ENCODE results near the gene CEP112. TPM values are rescaled to one million over a fixed set of nuclear protein-coding genes. Genes with fewer than 3 reads are reported as not detected.

Gene CEP112
- total and polyA plus RNA-seq, 10 of the 15 experiments (the other 5 are each of a cell fraction or from before 2014, with no cell fraction given): 0.11 to 3.8 (median 0.32) TPM; not detected in 1

- TF ChIP-seq, protein P1, sequence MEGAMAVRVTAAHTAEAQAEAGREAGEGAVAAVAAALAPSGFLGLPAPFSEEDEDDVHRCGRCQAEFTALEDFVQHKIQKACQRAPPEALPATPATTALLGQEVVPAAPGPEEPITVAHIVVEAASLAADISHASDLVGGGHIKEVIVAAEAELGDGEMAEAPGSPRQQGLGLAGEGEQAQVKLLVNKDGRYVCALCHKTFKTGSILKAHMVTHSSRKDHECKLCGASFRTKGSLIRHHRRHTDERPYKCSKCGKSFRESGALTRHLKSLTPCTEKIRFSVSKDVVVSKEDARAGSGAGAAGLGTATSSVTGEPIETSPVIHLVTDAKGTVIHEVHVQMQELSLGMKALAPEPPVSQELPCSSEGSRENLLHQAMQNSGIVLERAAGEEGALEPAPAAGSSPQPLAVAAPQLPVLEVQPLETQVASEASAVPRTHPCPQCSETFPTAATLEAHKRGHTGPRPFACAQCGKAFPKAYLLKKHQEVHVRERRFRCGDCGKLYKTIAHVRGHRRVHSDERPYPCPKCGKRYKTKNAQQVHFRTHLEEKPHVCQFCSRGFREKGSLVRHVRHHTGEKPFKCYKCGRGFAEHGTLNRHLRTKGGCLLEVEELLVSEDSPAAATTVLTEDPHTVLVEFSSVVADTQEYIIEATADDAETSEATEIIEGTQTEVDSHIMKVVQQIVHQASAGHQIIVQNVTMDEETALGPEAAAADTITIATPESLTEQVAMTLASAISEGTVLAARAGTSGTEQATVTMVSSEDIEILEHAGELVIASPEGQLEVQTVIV (IDR thresholded peaks at IDR 0.05; ENCODE audit: borderline replicate concordance, partially characterized antibody): no peak
- TF ChIP-seq MXI1 (IDR thresholded peaks at IDR 0.05; ENCODE audit: low read depth, low read length): no peak
Observed at GRCh38 chr17:65776890-65777289, 415.0 kb downstream of the CEP112 start (continued).

GRCh38 chr17:65774787-65775186 lies 417.1 kb downstream of the CEP112 start:
- Histone ChIP-seq H3K4me3 (no peak overlapping the region), H3K4me2 (ENCODE audit: control insufficient read depth, insufficient read depth) (no peak overlapping the region), H3K27me3 (replicated peaks in 1 of 2; ENCODE audit: control insufficient read depth in 2 of 2, insufficient read depth in 2 of 2, low read length in 1 of 2) (no peaks in the 10 kb centered on the region), H2AFZ (ENCODE audit: control insufficient read depth, low read depth, low read length) (no peak overlapping the region), H4K20me1 (ENCODE audit: control insufficient read depth, insufficient read depth) (no peaks in the 10 kb centered on the region), H3K27ac (ENCODE audit: control insufficient read depth, insufficient read depth) (no peak overlapping the region), H3K79me2 (ENCODE audit: control insufficient read depth, insufficient read depth, low read length) (no peaks in the 10 kb centered on the region), H3K4me1 (ENCODE audit: control insufficient read depth, insufficient read depth, low read length) (no peaks in the 10 kb centered on the region), H3K9ac (ENCODE audit: control insufficient read depth, insufficient read depth, low read length) (no peak overlapping the region), H3K36me3 (ENCODE audit: control insufficient read depth in 2 of 2, insufficient read depth in 2 of 2, low read length in 1 of 2) (no peaks in the 10 kb centered on the region), H3K9me3 (replicated peaks; ENCODE audit: control insufficient read depth, insufficient read depth, low read length) (no peaks in the 10 kb centered on the region)
- intact Hi-C loops (cut with micrococcal nuclease; ENCODE audit: unreplicated experiment) (no loop called here), in situ Hi-C loops (cut with MboI) (no loop called here)
- no peak for FAIRE-seq
- ChIA-PET CTCF (no interaction called here), SMC1A (ENCODE audit: uncharacterized antibody, unreplicated experiment) (no interaction called here), POLR2A (interaction anchor here (0.5 to 0.9 kb wide), 2 partner anchors 28 to 89 kb away, joined by 3 read pairs; no protein-coding TSS in a partner anchor), RAD21 (ENCODE audit: unreplicated experiment) (no interaction called here)
- BruUV-seq (replicated peaks): no TSS peak
- 50% methylated on average over 6 of the region's 6 CpGs for WGBS (ENCODE audit: insufficient coverage, insufficient replicate concordance, low lambda C conversion rate, missing lambda C conversion rate)
- DNase-seq (ENCODE audit: low read depth, low spot score): no peak
- TF ChIP-seq SMAD1 (IDR thresholded peaks at IDR 0.05; ENCODE audit: low read depth, partially characterized antibody): no peak
- TF ChIP-seq GABPA (IDR thresholded peaks at IDR 0.05; ENCODE audit: low read depth): no peak
- TF ChIP-seq JUNB (IDR thresholded peaks at IDR 0.05): no peak
- TF ChIP-seq MYB (IDR thresholded peaks at IDR 0.05; ENCODE audit: borderline replicate concordance, low read depth, low read length): no peak
- no peak for TF ChIP-seq NBN (IDR thresholded peaks at IDR 0.05)
- no peak for TF ChIP-seq CREM (IDR thresholded peaks at IDR 0.05; ENCODE audit: low read depth)
- no peak for TF ChIP-seq POLR2AphosphoS2 (IDR thresholded peaks at IDR 0.05; ENCODE audit: low read depth, low read length)
- no peak for TF ChIP-seq EED (IDR thresholded peaks at IDR 0.05; ENCODE audit: low read depth)
- no peak for TF ChIP-seq EZH2 (IDR thresholded peaks at IDR 0.05; ENCODE audit: borderline replicate concordance, control insufficient read depth, low read depth, low read length)
- TF ChIP-seq ESRRA (IDR thresholded peaks at IDR 0.05; ENCODE audit: low read length): no peak
- no peak for TF ChIP-seq TBL1XR1 (IDR thresholded peaks at IDR 0.05; ENCODE audit: low read depth, low read length)
- no peak for TF ChIP-seq CEBPB (IDR thresholded peaks at IDR 0.05; ENCODE audit: borderline replicate concordance in 1 of 2, low read depth in 2 of 2, low read length in 2 of 2)
- no peak for TF ChIP-seq CHD1 (IDR thresholded peaks at IDR 0.05; ENCODE audit: low read depth, low read length)
- TF ChIP-seq BMI1 (IDR thresholded peaks at IDR 0.05; ENCODE audit: borderline replicate concordance): no peak
- no peak for TF ChIP-seq ZNF592 (IDR thresholded peaks at IDR 0.05)
- no peak for TF ChIP-seq SMC3 (IDR thresholded peaks at IDR 0.05; ENCODE audit: borderline replicate concordance, low read length)
- no peak for TF ChIP-seq GATAD2B (conservative IDR thresholded peaks at IDR 0.05; ENCODE audit: low read depth)
- no peak for TF ChIP-seq IRF4 (IDR thresholded peaks at IDR 0.05; ENCODE audit: low read depth, low read length)
- no peak for ATAC-seq

Data from GM12878 (cell line).